ENCODE measurements around the gene NFKB1. TPM values are rescaled to one million over a fixed set of nuclear protein-coding genes. Genes with fewer than 3 reads are reported as not detected.

The NFKB1 gene
- total RNA-seq, 2 donors from 2014 or later = 19.1 to 42.2 TPM

DNA sequence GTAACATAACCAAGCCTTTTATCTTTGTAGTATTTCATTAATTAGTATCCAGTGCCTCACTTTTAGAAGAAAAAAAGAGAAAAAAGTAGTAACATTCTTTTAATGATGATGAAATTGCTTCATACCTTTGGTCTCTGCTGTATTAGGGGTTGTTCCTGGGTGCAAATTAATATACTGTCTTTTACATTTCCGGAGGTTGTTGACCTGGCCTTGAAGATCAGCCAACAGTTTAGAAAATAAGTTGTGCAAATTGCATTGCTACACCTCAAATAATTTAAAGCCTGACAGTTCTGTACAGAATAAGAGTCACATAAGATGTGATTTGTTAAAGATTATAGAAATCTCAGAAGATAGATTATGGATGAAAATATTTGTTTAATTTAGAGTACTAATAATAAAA, 3.8 kb downstream of the NFKB1 start:
- H3K9me3 ChIP-seq = no peaks in the 10 kb centered on the region
- DNase-seq (ENCODE audit: low spot score) = no peak
- ATAC-seq (ENCODE audit: insufficient number of reproducible peaks, low FRiP score, low read depth) = no peak
- TF ChIP-seq, protein P1, sequence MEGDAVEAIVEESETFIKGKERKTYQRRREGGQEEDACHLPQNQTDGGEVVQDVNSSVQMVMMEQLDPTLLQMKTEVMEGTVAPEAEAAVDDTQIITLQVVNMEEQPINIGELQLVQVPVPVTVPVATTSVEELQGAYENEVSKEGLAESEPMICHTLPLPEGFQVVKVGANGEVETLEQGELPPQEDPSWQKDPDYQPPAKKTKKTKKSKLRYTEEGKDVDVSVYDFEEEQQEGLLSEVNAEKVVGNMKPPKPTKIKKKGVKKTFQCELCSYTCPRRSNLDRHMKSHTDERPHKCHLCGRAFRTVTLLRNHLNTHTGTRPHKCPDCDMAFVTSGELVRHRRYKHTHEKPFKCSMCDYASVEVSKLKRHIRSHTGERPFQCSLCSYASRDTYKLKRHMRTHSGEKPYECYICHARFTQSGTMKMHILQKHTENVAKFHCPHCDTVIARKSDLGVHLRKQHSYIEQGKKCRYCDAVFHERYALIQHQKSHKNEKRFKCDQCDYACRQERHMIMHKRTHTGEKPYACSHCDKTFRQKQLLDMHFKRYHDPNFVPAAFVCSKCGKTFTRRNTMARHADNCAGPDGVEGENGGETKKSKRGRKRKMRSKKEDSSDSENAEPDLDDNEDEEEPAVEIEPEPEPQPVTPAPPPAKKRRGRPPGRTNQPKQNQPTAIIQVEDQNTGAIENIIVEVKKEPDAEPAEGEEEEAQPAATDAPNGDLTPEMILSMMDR (IDR thresholded peaks at IDR 0.05) = no peak
- H3K36me3 ChIP-seq = no peaks in the 10 kb centered on the region
- H3K4me1 ChIP-seq (ENCODE audit: control insufficient read depth in 1 of 2, low read depth in 2 of 2) = peaks cover 34 to 43% of the 10 kb centered on the region in 2 donors
- no peaks in the 10 kb centered on the region for H3K27me3 ChIP-seq (replicated peaks; ENCODE audit: insufficient read depth)
- no peak overlapping the region for H3K27ac ChIP-seq
- no peak overlapping the region for H3K4me3 ChIP-seq

DNA sequence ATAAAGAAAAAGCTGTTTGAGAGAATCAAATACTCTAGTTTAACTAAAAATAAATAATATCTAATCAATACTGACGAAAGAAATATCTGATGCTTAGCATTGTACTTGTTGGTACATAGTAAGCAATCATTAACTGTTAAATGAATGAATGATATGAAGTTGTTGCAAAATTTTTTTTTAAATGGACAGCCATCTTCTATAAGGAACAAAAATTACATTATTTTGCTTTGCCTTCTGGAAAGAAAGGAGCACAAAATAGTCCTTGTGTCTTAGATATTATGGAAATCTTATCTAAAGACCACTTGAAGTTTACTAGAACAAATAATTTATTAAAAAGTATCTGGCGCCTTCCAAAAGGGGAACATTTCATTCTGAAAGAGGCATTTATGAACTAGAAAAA, 4.5 kb downstream of the NFKB1 start:
- Histone ChIP-seq H3K36me3 (no peaks in the 10 kb centered on the region), H3K27ac (no peak overlapping the region), H3K4me3 (no peak overlapping the region), H3K4me1 (ENCODE audit: control insufficient read depth in 1 of 2, low read depth in 2 of 2) (peaks cover 27 to 41% of the 10 kb centered on the region in 2 donors), H3K9me3 (no peaks in the 10 kb centered on the region), H3K27me3 (replicated peaks; ENCODE audit: insufficient read depth) (no peaks in the 10 kb centered on the region)
- ATAC-seq (ENCODE audit: insufficient number of reproducible peaks, low FRiP score, low read depth) (no peak), DNase-seq (ENCODE audit: low spot score) (no peak)
- TF ChIP-seq, protein P1 (IDR thresholded peaks at IDR 0.05) = no peak

DNA sequence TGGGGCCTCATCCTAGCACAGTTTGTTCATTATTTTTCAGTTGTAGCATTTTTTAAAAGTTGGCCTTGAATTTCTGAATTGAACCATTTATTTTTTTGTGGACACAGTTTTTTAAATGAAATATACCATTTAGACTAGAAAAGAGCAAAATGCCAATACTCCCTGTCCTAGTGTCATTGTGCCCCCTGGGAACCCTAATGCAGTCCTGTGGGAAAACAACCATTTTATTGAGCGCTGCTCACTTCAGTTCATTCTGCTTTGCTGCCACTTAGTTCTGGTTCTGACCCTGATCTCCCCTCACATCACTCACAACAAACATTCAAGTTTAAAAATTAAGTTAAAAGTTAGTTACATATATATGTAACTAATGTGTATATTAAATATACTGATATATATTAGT, 5.4 kb downstream of the NFKB1 start:
- Histone ChIP-seq H3K4me1 (ENCODE audit: control insufficient read depth in 1 of 2, low read depth in 2 of 2) (peaks cover 27 to 42% of the 10 kb centered on the region in 2 donors), H3K27me3 (replicated peaks; ENCODE audit: insufficient read depth) (no peaks in the 10 kb centered on the region), H3K9me3 (no peaks in the 10 kb centered on the region), H3K27ac (no peak overlapping the region), H3K36me3 (no peaks in the 10 kb centered on the region), H3K4me3 (no peak overlapping the region)
- DNase-seq (ENCODE audit: low spot score) = no peak
- no peak for ATAC-seq (ENCODE audit: insufficient number of reproducible peaks, low FRiP score, low read depth)
- TF ChIP-seq, protein P1 (IDR thresholded peaks at IDR 0.05) = no peak

DNA sequence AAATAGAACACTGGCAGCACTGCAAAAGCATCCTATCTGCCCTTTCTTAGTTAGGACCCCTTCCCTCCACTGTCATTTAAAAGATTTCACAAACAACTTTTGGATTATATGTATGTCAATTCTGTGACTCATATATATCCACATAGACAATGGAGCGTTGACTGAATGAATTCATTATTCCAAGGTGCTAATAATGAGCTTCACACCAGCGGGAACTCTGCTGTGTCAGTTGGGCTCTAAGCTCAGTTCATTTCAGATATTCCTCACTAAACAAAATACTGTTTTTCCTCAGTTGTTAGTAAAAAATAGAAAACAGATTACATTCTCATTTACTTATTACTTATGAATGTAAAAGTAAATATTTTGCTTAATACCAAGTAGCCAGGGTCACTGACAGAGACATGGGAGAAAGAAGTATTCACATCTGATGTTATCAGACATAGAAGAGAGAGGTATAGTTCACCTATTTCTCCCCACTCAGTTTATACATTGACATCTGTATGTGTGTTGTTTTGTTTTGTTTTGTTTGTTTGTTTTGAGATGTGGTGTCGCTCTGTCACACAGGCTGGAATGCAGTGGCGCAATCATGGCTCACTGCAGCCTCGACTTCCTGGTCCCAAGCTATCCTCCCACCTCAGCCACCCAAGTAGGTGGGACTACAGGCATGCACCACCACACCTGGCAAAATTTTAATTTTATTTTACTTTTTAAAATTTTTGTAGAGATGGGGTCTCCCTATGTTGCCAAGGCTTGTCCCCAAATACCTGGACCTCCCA, 10.9 kb downstream of the NFKB1 start:
- no peaks in the 10 kb centered on the region for H3K9me3 ChIP-seq
- no peak overlapping the region for H3K4me3 ChIP-seq
- no peaks in the 10 kb centered on the region for H3K27me3 ChIP-seq (replicated peaks; ENCODE audit: insufficient read depth)
- H3K4me1 ChIP-seq (ENCODE audit: control insufficient read depth in 1 of 2, low read depth in 2 of 2) = peaks cover 0 to 3% of the 10 kb centered on the region in 2 donors
- TF ChIP-seq, protein P1 (IDR thresholded peaks at IDR 0.05) = no peak
- no peak for DNase-seq (ENCODE audit: low spot score)
- H3K36me3 ChIP-seq = no peaks in the 10 kb centered on the region
- no peak overlapping the region for H3K27ac ChIP-seq
- no peak for ATAC-seq (ENCODE audit: insufficient number of reproducible peaks, low FRiP score, low read depth)

DNA sequence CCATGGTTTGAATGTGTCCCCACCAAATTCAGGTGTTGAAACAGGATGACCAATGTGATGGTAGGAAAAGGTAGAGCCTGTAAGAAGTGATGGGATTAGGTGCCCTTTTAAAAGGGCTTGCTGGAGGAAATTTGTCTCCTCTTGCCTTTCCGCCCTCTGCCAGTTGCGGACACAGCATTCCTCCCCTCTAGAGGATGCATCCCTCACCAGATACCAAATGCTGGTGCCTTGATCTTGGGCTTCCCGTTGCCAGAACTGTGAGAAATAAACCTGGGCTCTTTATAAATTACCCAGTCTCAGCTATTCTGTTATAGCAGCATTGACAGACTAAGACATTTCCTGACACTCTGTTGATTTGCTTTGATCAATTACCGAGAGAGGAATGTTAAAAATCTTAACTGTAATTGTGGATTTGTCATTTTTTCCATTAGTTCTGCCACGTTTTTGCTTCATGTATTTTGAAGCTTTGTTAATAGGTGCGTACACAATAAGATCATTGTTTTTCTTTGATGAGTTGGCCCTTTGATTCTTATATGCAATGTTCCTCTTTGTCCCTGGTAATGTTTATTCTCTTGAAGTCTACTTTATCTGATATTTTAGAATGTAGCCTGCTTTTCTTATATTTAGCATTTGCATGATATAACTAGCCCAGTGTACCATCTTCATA, 13.3 kb downstream of the NFKB1 start:
- H3K27ac ChIP-seq = no peak overlapping the region
- ATAC-seq (ENCODE audit: insufficient number of reproducible peaks, low FRiP score, low read depth) (no peak), DNase-seq (ENCODE audit: low spot score) (no peak)
- no peaks in the 10 kb centered on the region for H3K27me3 ChIP-seq (replicated peaks; ENCODE audit: insufficient read depth)
- peaks cover 6 to 18% of the 10 kb centered on the region in 2 donors for H3K4me1 ChIP-seq (ENCODE audit: control insufficient read depth in 1 of 2, low read depth in 2 of 2)
- TF ChIP-seq, protein P1 (IDR thresholded peaks at IDR 0.05) = no peak
- H3K36me3 ChIP-seq = no peaks in the 10 kb centered on the region
- H3K9me3 ChIP-seq = no peaks in the 10 kb centered on the region
- no peak overlapping the region for H3K4me3 ChIP-seq

Measured in thoracic aorta (tissue), 2 donors.